ENCODE measurements around the gene MACIR. TPM values are rescaled to one million over a fixed set of nuclear protein-coding genes. Genes with fewer than 3 reads are reported as not detected.

Gene MACIR, protein sequence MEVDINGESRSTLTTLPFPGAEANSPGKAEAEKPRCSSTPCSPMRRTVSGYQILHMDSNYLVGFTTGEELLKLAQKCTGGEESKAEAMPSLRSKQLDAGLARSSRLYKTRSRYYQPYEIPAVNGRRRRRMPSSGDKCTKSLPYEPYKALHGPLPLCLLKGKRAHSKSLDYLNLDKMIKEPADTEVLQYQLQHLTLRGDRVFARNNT
- total RNA-seq = 1 to 10 TPM; 1.3 to 1.6 TPM
- polyA plus RNA-seq (2013, experiment 1 of 2) = 2.4 TPM
- polyA plus RNA-seq (2013, experiment 2 of 2) = 2.8 TPM
- 2.0 to 24.8 (median 8.0) reads per million in 172 experiments for total RNA-seq

DNA sequence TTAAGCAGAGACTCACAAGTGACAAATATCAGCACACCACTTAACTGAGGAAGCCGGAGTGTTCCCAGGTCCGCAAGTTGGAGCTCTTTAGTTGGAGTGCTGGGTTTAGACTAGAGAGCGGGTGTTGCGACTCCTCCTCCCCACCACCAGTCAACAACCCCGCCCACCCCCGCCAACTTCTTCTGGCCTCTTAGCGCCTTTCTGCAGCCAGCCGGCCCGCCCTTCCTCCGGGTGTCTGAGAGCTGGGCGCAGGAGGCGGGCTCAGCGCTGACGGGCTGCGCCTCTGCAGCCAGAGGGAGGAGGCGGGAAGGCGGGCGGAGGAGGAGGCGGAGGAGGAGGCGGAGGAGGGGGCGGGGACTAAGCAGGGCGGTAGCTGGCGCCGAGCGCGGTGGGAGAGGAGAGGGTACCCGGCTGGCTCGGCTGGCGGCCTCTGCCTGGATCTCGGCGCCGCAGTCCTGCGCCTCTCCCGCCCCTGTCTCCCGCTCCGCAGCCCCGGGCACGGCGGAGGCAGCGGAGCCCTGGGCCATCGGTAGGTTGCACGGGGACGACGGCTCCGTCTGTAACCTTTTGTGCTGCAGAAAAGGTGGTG, at the start of gene MACIR:
MACIR (plus strand) TSS at position 396 of the 589 bp plus-strand sequence. CDS start 17,157 bp downstream, outside the sequence.
- Histone ChIP-seq H3K9me3 (ENCODE audit: control insufficient read depth in 1 of 2, insufficient read depth in 1 of 2, low read length in 2 of 2) (no peaks in the 10 kb centered on the region), H3K36me3 (ENCODE audit: insufficient read depth, low read length) (no peaks in the 10 kb centered on the region), H3K4me3 (ENCODE audit: low read length) (peak within 1 kb of the TSS; percentile 82), H3K4me1 (ENCODE audit: insufficient read depth, low read length) (peaks cover 9% of the 10 kb centered on the region), H3K27ac (ENCODE audit: low read depth in 1 of 2, low read length in 2 of 2) (peak within 1 kb of the TSS in 1 of 2 donors; percentile 65), H3K27me3 (ENCODE audit: control insufficient read depth in 1 of 2, insufficient read depth in 2 of 2, low read length in 2 of 2) (peaks cover 5 to 7% of the 10 kb centered on the region in 2 experiments)
- intact Hi-C loops (cut with DNase I, micrococcal nuclease) = loop anchor here (2.0 to 10.0 kb wide), 4 partner anchors 136 to 504 kb away; partner anchors contain the start of genes GIN1 (in 2 of the 2), PPIP5K2 (in 2 of the 2), NUDT12 (in 1 of the 2) and PAM (in 1 of the 2)
- H3K36me3 Mint-ChIP-seq (ENCODE audit: low read depth) = no peaks in the 10 kb centered on the region
- H3K4me1 Mint-ChIP-seq (ENCODE audit: low read depth) = peaks cover 27% of the 10 kb centered on the region
- ChIA-PET CTCF (interaction anchor here (1.2 kb wide), 2 partner anchors 10 to 33 kb away, joined by 3 read pairs; no protein-coding TSS in a partner anchor), POLR2A (interaction anchor here (0.7 to 5.6 kb wide), 10 partner anchors 12 to 503 kb away, joined by 3 to 46 read pairs (median 4); partner anchors contain the start of genes GIN1, PAM and PPIP5K2)
- TF ChIP-seq, protein P1, sequence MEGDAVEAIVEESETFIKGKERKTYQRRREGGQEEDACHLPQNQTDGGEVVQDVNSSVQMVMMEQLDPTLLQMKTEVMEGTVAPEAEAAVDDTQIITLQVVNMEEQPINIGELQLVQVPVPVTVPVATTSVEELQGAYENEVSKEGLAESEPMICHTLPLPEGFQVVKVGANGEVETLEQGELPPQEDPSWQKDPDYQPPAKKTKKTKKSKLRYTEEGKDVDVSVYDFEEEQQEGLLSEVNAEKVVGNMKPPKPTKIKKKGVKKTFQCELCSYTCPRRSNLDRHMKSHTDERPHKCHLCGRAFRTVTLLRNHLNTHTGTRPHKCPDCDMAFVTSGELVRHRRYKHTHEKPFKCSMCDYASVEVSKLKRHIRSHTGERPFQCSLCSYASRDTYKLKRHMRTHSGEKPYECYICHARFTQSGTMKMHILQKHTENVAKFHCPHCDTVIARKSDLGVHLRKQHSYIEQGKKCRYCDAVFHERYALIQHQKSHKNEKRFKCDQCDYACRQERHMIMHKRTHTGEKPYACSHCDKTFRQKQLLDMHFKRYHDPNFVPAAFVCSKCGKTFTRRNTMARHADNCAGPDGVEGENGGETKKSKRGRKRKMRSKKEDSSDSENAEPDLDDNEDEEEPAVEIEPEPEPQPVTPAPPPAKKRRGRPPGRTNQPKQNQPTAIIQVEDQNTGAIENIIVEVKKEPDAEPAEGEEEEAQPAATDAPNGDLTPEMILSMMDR (IDR thresholded peaks at IDR 0.05) = no peak
- ATAC-seq (ENCODE audit: poor library complexity) (peak; percentile 91), DNase-seq (peak; percentile 90 to 98 (median 94))
- H3K27ac Mint-ChIP-seq = peak within 1 kb of the TSS; percentile 80
- peak within 1 kb of the TSS; percentile 90 for H3K4me3 Mint-ChIP-seq
- H3K27me3 Mint-ChIP-seq = peaks cover 4% of the 10 kb centered on the region
- no peaks in the 10 kb centered on the region for H3K9me3 Mint-ChIP-seq

DNA sequence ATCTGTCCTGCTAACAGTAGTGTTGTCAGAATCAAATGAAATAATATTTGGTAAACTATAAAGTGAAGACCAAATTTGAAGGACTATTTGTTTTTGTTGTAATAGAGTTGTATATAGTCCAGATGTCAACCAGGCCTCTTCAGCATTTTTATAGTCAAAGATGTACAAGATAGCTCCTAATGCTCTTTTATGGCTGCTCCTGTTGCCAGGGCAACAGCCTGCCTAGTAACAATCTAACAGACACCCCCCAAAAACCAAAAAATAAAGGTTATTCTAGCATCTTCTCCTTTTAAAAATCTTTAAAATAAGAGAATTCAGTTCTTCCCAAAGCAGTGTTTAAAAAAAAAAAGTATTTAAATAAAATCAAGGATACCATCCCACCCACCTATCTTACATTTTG, 49.5 kb upstream of the MACIR start:
- Mint-ChIP-seq H3K27me3 (no peaks in the 10 kb centered on the region), H3K9me3 (peaks cover 2% of the 10 kb centered on the region), H3K27ac (no peak overlapping the region), H3K4me1 (ENCODE audit: low read depth) (peaks cover 37% of the 10 kb centered on the region), H3K4me3 (no peak overlapping the region), H3K36me3 (ENCODE audit: low read depth) (peaks cover 45% of the 10 kb centered on the region)
- ATAC-seq (ENCODE audit: poor library complexity) = no peak
- no peaks in the 10 kb centered on the region for H3K9me3 ChIP-seq (ENCODE audit: control insufficient read depth in 1 of 2, insufficient read depth in 1 of 2, low read length in 2 of 2)
- intact Hi-C loops (cut with DNase I, micrococcal nuclease) = no loop called here
- H3K27me3 ChIP-seq (ENCODE audit: control insufficient read depth in 1 of 2, insufficient read depth in 2 of 2, low read length in 2 of 2) = no peaks in the 10 kb centered on the region
- CTCF ChIA-PET = no interaction called here
- H3K36me3 ChIP-seq (ENCODE audit: insufficient read depth, low read length) = peaks cover 3% of the 10 kb centered on the region
- H3K4me1 ChIP-seq (ENCODE audit: insufficient read depth, low read length) = no peaks in the 10 kb centered on the region
- TF ChIP-seq, protein P1 (IDR thresholded peaks at IDR 0.05) = no peak
- H3K4me3 ChIP-seq (ENCODE audit: low read length) = no peak overlapping the region
- POLR2A ChIA-PET = no interaction called here
- H3K27ac ChIP-seq (ENCODE audit: low read depth in 1 of 2, low read length in 2 of 2) = no peak overlapping the region
- no peak for DNase-seq

DNA sequence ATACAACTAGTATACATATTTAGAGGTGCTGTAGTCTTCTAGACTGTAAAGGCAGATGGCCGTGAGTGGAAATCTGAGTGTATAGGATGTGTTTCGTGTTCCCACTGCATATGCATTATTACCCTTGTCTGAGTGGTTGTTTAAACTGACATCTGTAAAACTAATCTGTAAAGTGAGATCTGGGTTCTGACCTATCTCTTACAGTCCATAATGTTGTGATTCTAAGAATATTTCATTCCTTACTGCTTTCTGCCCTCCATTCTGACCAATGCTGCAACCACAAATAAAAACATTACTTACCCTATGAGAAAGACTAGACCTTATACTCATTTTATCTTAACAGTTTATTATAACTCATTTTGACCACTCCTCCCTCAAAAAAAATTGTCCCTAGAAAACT, 47.6 kb upstream of the MACIR start:
- intact Hi-C loops (cut with DNase I, micrococcal nuclease) = no loop called here

More for the DNA sequence above, 47.6 kb upstream of the MACIR start:
- Mint-ChIP-seq H3K4me3 (no peak overlapping the region), H3K27ac (no peak overlapping the region), H3K4me1 (ENCODE audit: low read depth) (peaks cover 37% of the 10 kb centered on the region), H3K9me3 (no peaks in the 10 kb centered on the region), H3K27me3 (no peaks in the 10 kb centered on the region), H3K36me3 (ENCODE audit: low read depth) (peaks cover 27% of the 10 kb centered on the region)
- POLR2A ChIA-PET = no interaction called here
- H3K36me3 ChIP-seq (ENCODE audit: insufficient read depth, low read length) = no peaks in the 10 kb centered on the region
- TF ChIP-seq, protein P1 (IDR thresholded peaks at IDR 0.05) = no peak
- ATAC-seq (ENCODE audit: poor library complexity) = no peak
- no peak overlapping the region for H3K27ac ChIP-seq (ENCODE audit: low read depth in 1 of 2, low read length in 2 of 2)
- no peaks in the 10 kb centered on the region for H3K27me3 ChIP-seq (ENCODE audit: control insufficient read depth in 1 of 2, insufficient read depth in 2 of 2, low read length in 2 of 2)
- DNase-seq = no peak
- no peaks in the 10 kb centered on the region for H3K9me3 ChIP-seq (ENCODE audit: control insufficient read depth in 1 of 2, insufficient read depth in 1 of 2, low read length in 2 of 2)
- H3K4me3 ChIP-seq (ENCODE audit: low read length) = no peak overlapping the region
- no peaks in the 10 kb centered on the region for H3K4me1 ChIP-seq (ENCODE audit: insufficient read depth, low read length)
- CTCF ChIA-PET = no interaction called here
